H9 (cell line): ENCODE measurements around the gene METTL18. TPM values are rescaled to one million over a fixed set of nuclear protein-coding genes. Genes with fewer than 3 reads are reported as not detected.

Experiments used
- DNase-seq: peaks from one replicate; pipeline ENCODE4 v3.0.0-alpha.2; 2017
- H2AFZ ChIP-seq: one replicate; pipeline ENCODE4 v1.6.1; 2013; ENCODE audit warnings: mild to moderate bottlenecking, low read length, control low read depth, moderate library complexity
- H2AK5ac ChIP-seq: 2 replicates; pipeline ENCODE4 v1.6.1; 2013; ENCODE audit warnings: low read length, control low read depth, mixed read lengths; ENCODE audit not compliant: insufficient read length
- H2BK120ac ChIP-seq: one replicate; pipeline ENCODE4 v1.6.1; 2013; ENCODE audit warnings: low read depth, mild to moderate bottlenecking, low read length, control low read depth, inconsistent platforms; ENCODE audit not compliant: poor library complexity, severe bottlenecking
- H2BK12ac ChIP-seq: 2 replicates; pipeline ENCODE4 v1.6.1; 2013; ENCODE audit warnings: low read length, control low read depth, mixed read lengths, low read depth; ENCODE audit not compliant: insufficient read length
- H2BK15ac ChIP-seq: 2 replicates; pipeline ENCODE4 v1.6.1; 2013; ENCODE audit warnings: low read depth, low read length, control low read depth
- H2BK20ac ChIP-seq: one replicate; pipeline ENCODE4 v1.6.1; 2013; ENCODE audit warnings: low read depth, mild to moderate bottlenecking, low read length, control low read depth, inconsistent platforms; ENCODE audit not compliant: poor library complexity, severe bottlenecking
- H2BK5ac ChIP-seq: 2 replicates; pipeline ENCODE4 v1.6.1; 2013; ENCODE audit warnings: low read length, control low read depth, mixed read lengths; ENCODE audit not compliant: insufficient read length
- H3K14ac ChIP-seq: 2 replicates; pipeline ENCODE4 v1.6.1; 2013; ENCODE audit warnings: low read length, control low read depth; ENCODE audit not compliant: insufficient read depth
- H3K18ac ChIP-seq: 2 replicates; pipeline ENCODE4 v1.6.1; 2013; ENCODE audit warnings: low read depth, mild to moderate bottlenecking, mixed read lengths, low read length, control low read depth; ENCODE audit not compliant: insufficient read length
- H3K23ac ChIP-seq: 2 replicates; pipeline ENCODE4 v1.6.1; 2013; ENCODE audit warnings: low read length, control low read depth, mixed read lengths, low read depth; ENCODE audit not compliant: insufficient read length
- H3K23me2 ChIP-seq: 2 replicates; pipeline ENCODE4 v1.6.1; 2013; ENCODE audit warnings: low read depth, mild to moderate bottlenecking, mixed read lengths, low read length, control low read depth; ENCODE audit not compliant: insufficient read length, poor library complexity, severe bottlenecking
- H3K27ac ChIP-seq: 2 replicates; pipeline ENCODE4 v1.5.1; 2013; ENCODE audit warnings: low read length, control low read depth, mixed read lengths, low read depth; ENCODE audit not compliant: insufficient read length
- H3K27me3 ChIP-seq: 2 replicates; pipeline ENCODE4 v1.6.1; 2013; ENCODE audit warnings: low read length, control low read depth, inconsistent platforms; ENCODE audit not compliant: insufficient read depth
- H3K4ac ChIP-seq: 2 replicates; pipeline ENCODE4 v1.6.1; 2013; ENCODE audit warnings: low read depth, mild to moderate bottlenecking, control low read depth, inconsistent platforms, low read length, moderate library complexity
- H3K4me1 ChIP-seq: 2 replicates; pipeline ENCODE4 v1.6.1; 2013; ENCODE audit warnings: low read length, control low read depth, inconsistent platforms; ENCODE audit not compliant: insufficient read depth
- H3K4me2 ChIP-seq: 2 replicates; pipeline ENCODE4 v1.6.1; 2013; ENCODE audit warnings: low read length, control low read depth, mixed read lengths; ENCODE audit not compliant: insufficient read length, insufficient read depth
- H3K56ac ChIP-seq: 2 replicates; pipeline ENCODE4 v1.6.1; 2013; ENCODE audit warnings: low read depth, mild to moderate bottlenecking, mixed read lengths, low read length, control low read depth; ENCODE audit not compliant: insufficient read length
- H3K79me1 ChIP-seq: 2 replicates; pipeline ENCODE4 v1.6.1; 2013; ENCODE audit warnings: low read depth, mild to moderate bottlenecking, moderate library complexity, low read length, control low read depth, inconsistent platforms; ENCODE audit not compliant: insufficient read depth, poor library complexity, severe bottlenecking
- H3K79me2 ChIP-seq: 2 replicates; pipeline ENCODE4 v1.6.1; 2013; ENCODE audit warnings: low read length, control low read depth, inconsistent platforms; ENCODE audit not compliant: insufficient read depth
- H3K9ac ChIP-seq: 2 replicates; pipeline ENCODE4 v1.6.1; 2013; ENCODE audit warnings: low read length, control low read depth, mixed read lengths; ENCODE audit not compliant: insufficient read length; ENCODE audit errors: extremely low read depth
- H3K9me3 ChIP-seq: one replicate; pipeline ENCODE4 v1.6.1; 2013; ENCODE audit warnings: low read depth, low read length, inconsistent platforms; ENCODE audit not compliant: control insufficient read depth
- H3T11ph ChIP-seq: one replicate; pipeline ENCODE4 v1.6.1; 2013; ENCODE audit warnings: mild to moderate bottlenecking, low read length, control low read depth, inconsistent platforms
- H4K20me1 ChIP-seq: one replicate; pipeline ENCODE4 v1.6.1; 2013; ENCODE audit not compliant: control insufficient read depth, insufficient read length, insufficient read depth
- H4K5ac ChIP-seq: 2 replicates; pipeline ENCODE4 v1.6.1; 2013; ENCODE audit warnings: low read depth, mild to moderate bottlenecking, mixed read lengths, low read length, control low read depth; ENCODE audit not compliant: insufficient read length
- H4K8ac ChIP-seq: replicated peaks from 2 replicates; pipeline ENCODE4 v1.6.1; 2013; ENCODE audit warnings: low read length, control low read depth, mixed read lengths, low read depth; ENCODE audit not compliant: insufficient read length
- H4K91ac ChIP-seq: 2 replicates; pipeline ENCODE4 v1.6.1; 2013; ENCODE audit warnings: low read depth, mild to moderate bottlenecking, moderate library complexity, mixed read lengths, low read length, control low read depth; ENCODE audit not compliant: insufficient read length
- H3K27ac Mint-ChIP-seq, 3 experiments: 2 replicates in 2 of 3; 3 replicates in 1 of 3; pipeline ENCODE4 v1.8.0; 2020 to 2021; ENCODE audit warnings: mixed read lengths in 3 of 3, mild to moderate bottlenecking in 1 of 3, moderate library complexity in 1 of 3
- H3K27me3 Mint-ChIP-seq: 2 replicates; pipeline ENCODE4 v1.8.0; 2021; ENCODE audit warnings: low read depth, mild to moderate bottlenecking, moderate library complexity, mixed read lengths
- H3K36me3 Mint-ChIP-seq, 3 experiments: 2 replicates in 2 of 3; 3 replicates in 1 of 3; pipeline ENCODE4 v1.8.0; 2020 to 2021; ENCODE audit warnings: low read depth in 3 of 3, mixed read lengths in 3 of 3; ENCODE audit not compliant: insufficient read depth in 1 of 3
- H3K4me1 Mint-ChIP-seq, 2 experiments: 2 replicates each; pipeline ENCODE4 v1.8.0; 2020; ENCODE audit warnings: mixed read lengths in 2 of 2
- H3K4me3 Mint-ChIP-seq, 2 experiments: 2 replicates in 1 of 2; 3 replicates in 1 of 2; pipeline ENCODE4 v1.8.0; 2020 to 2021; ENCODE audit warnings: mild to moderate bottlenecking in 2 of 2, mixed read lengths in 2 of 2, moderate library complexity in 1 of 2
- H3K9me3 Mint-ChIP-seq, 2 experiments: 2 replicates in 1 of 2; 3 replicates in 1 of 2; pipeline ENCODE4 v1.8.0; 2020; ENCODE audit warnings: mild to moderate bottlenecking in 2 of 2, mixed read lengths in 2 of 2, moderate library complexity in 1 of 2
- WGBS: extraction: QIAGEN DNeasy Blood & Tissue Kit; methylation state at CpG from one replicate; pipeline ENCODE4 v1.1.7; 2013; ENCODE audit warnings: missing lambda C conversion rate, low lambda C conversion rate, mixed read lengths; ENCODE audit not compliant: insufficient read length; ENCODE audit errors: extremely low coverage; 5-methylcytosine and 5-hydroxymethylcytosine counted together
- total RNA-seq: library from RNA; stranded (reverse); gene quantifications from 2 replicates; pipeline ENCODE4 v1.2.1, GENCODE V29; 2021
- TF ChIP-seq, protein P1 (sequence below): fragments of 200-600 bp; sonication (generic); conservative IDR thresholded peaks from 3 replicates; pipeline ENCODE4 v1.8.0; 2021; ENCODE audit warnings: antibody characterized with exemption, mild to moderate bottlenecking

Gene METTL18
- total RNA-seq, 1 experiment from 2014 or later: 8.7 TPM

DNA sequence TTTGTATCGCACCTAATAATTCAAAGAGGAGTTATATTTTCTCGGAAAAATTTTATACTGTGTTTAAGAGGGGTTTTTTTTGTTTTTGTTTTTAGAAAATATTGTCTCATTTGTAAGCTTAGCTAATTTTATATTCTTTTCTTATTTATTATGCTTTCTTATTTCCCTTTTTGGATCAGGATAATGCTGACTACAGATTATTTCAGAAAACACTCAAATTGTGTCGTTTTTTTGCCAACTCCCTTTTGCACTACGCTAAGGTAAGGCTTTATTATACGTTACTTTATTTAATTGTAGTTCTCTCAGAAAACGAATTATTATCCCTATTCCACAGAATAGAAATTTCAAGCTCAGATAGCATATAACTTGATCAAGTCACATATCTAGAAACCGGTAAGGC, 26.8 kb upstream of the METTL18 start:
- no peak overlapping the region for H2BK12ac ChIP-seq
- no peak overlapping the region for H2BK120ac ChIP-seq
- no peak overlapping the region for H4K91ac ChIP-seq
- no peak overlapping the region for H2AK5ac ChIP-seq
- H3K9me3 Mint-ChIP-seq: peaks cover 3 to 5% of the 10 kb centered on the region in 2 experiments; a peak in 4 of 5 replicates
- H4K8ac ChIP-seq: no peak overlapping the region
- H3K4me3 Mint-ChIP-seq: no peak overlapping the region
- no peaks in the 10 kb centered on the region for H3K27me3 ChIP-seq
- H3K23ac ChIP-seq: no peak overlapping the region
- no peaks in the 10 kb centered on the region for H3K27me3 Mint-ChIP-seq
- no peak overlapping the region for H2BK5ac ChIP-seq
- H4K20me1 ChIP-seq: no peaks in the 10 kb centered on the region
- H3K56ac ChIP-seq: no peak overlapping the region
- no peak overlapping the region for H3K27ac Mint-ChIP-seq
- no peaks in the 10 kb centered on the region for H3K23me2 ChIP-seq
- no peak overlapping the region for H3K9ac ChIP-seq
- no peak overlapping the region for H2AFZ ChIP-seq
- H3K79me1 ChIP-seq: no peaks in the 10 kb centered on the region
- H3K9me3 ChIP-seq: no peaks in the 10 kb centered on the region
- DNase-seq: no peak
- H3K18ac ChIP-seq: no peak overlapping the region
- H4K5ac ChIP-seq: no peak overlapping the region
- no peak overlapping the region for H3K27ac ChIP-seq
- no peak overlapping the region for H2BK15ac ChIP-seq
- H3K79me2 ChIP-seq: no peaks in the 10 kb centered on the region
- H3K4me2 ChIP-seq: no peak overlapping the region
- TF ChIP-seq, protein P1, sequence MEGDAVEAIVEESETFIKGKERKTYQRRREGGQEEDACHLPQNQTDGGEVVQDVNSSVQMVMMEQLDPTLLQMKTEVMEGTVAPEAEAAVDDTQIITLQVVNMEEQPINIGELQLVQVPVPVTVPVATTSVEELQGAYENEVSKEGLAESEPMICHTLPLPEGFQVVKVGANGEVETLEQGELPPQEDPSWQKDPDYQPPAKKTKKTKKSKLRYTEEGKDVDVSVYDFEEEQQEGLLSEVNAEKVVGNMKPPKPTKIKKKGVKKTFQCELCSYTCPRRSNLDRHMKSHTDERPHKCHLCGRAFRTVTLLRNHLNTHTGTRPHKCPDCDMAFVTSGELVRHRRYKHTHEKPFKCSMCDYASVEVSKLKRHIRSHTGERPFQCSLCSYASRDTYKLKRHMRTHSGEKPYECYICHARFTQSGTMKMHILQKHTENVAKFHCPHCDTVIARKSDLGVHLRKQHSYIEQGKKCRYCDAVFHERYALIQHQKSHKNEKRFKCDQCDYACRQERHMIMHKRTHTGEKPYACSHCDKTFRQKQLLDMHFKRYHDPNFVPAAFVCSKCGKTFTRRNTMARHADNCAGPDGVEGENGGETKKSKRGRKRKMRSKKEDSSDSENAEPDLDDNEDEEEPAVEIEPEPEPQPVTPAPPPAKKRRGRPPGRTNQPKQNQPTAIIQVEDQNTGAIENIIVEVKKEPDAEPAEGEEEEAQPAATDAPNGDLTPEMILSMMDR: no peak
- no peak overlapping the region for H3K4ac ChIP-seq
- no peak overlapping the region for H2BK20ac ChIP-seq
- H3K36me3 Mint-ChIP-seq: peaks cover 16 to 52% (median 35%) of the 10 kb centered on the region in 3 experiments
- WGBS: no CpG with 5 or more reads among the region's 7 CpGs
- no peaks in the 10 kb centered on the region for H3K4me1 ChIP-seq
- H3K14ac ChIP-seq: no peak overlapping the region
- H3K4me1 Mint-ChIP-seq: no peaks in the 10 kb centered on the region
- H3T11ph ChIP-seq: no peak overlapping the region
